ENCODE data around the gene DVL3. TPM values are rescaled to one million over a fixed set of nuclear protein-coding genes. Genes with fewer than 3 reads are reported as not detected.

Gene DVL3
- total and polyA plus RNA-seq, 8 donors, result 62.5 to 106 (median 96.5) TPM

- Histone ChIP-seq H3K36me3 (peaks cover 0 to 74% of the 10 kb centered on the region in 2 donors), H3K4me1 (peaks cover 13 to 24% of the 10 kb centered on the region in 2 donors), H3K4me3 (no peak overlapping the region), H3K27me3 (no peaks in the 10 kb centered on the region), H3K27ac (no peak overlapping the region), H3K9me3 (no peaks in the 10 kb centered on the region)
- intact Hi-C loops (cut with DNase I), result no loop called here
- ATAC-seq, result no peak
- no peak for DNase-seq
- TF ChIP-seq CTCF (IDR thresholded peaks at IDR 0.05), result no peak
These were observed 9.6 kb downstream of the DVL3 start for GRCh38 chr3:184164648-184165330.

GRCh38 chr3:184165543-184165942, 10.4 kb downstream of the DVL3 start:
- Histone ChIP-seq H3K4me1 (peaks cover 7 to 16% of the 10 kb centered on the region in 2 donors), H3K9me3 (no peaks in the 10 kb centered on the region), H3K36me3 (peaks cover 0 to 81% of the 10 kb centered on the region in 2 donors), H3K27ac (no peak overlapping the region), H3K4me3 (no peak overlapping the region), H3K27me3 (no peaks in the 10 kb centered on the region)
- TF ChIP-seq CTCF (IDR thresholded peaks at IDR 0.05), result no peak
- intact Hi-C loops (cut with DNase I), result no loop called here
- ATAC-seq (no peak), DNase-seq (no peak)

GRCh38 chr3:184166671-184167070, 11.5 kb downstream of the DVL3 start:
- H3K4me1 ChIP-seq, result peaks cover 0 to 5% of the 10 kb centered on the region in 2 donors
- DNase-seq, result no peak
- intact Hi-C loops (cut with DNase I), result no loop called here
- H3K4me3 ChIP-seq, result no peak overlapping the region
- peaks cover 0 to 92% of the 10 kb centered on the region in 2 donors for H3K36me3 ChIP-seq
- no peak for ATAC-seq
- no peak for TF ChIP-seq CTCF (IDR thresholded peaks at IDR 0.05)
- no peaks in the 10 kb centered on the region for H3K27me3 ChIP-seq
- no peaks in the 10 kb centered on the region for H3K9me3 ChIP-seq
- H3K27ac ChIP-seq, result no peak overlapping the region

- no peak for TF ChIP-seq CTCF (IDR thresholded peaks at IDR 0.05)
- DNase-seq (no peak), ATAC-seq (no peak)
- Histone ChIP-seq H3K9me3 (no peaks in the 10 kb centered on the region), H3K4me3 (no peak overlapping the region), H3K27me3 (no peaks in the 10 kb centered on the region), H3K36me3 (peaks cover 0 to 97% of the 10 kb centered on the region in 2 donors), H3K4me1 (no peaks in the 10 kb centered on the region), H3K27ac (no peak overlapping the region)
- intact Hi-C loops (cut with DNase I), result no loop called here
These were observed 12.6 kb downstream of the DVL3 start for GRCh38 chr3:184167786-184168185.

- no peak for TF ChIP-seq CTCF (IDR thresholded peaks at IDR 0.05)
- Histone ChIP-seq H3K27me3 (no peaks in the 10 kb centered on the region), H3K36me3 (peaks cover 0 to 91% of the 10 kb centered on the region in 2 donors), H3K27ac (no peak overlapping the region), H3K4me3 (no peak overlapping the region), H3K9me3 (no peaks in the 10 kb centered on the region), H3K4me1 (no peaks in the 10 kb centered on the region)
- ATAC-seq (peak; percentile 13), DNase-seq (no peak)
- intact Hi-C loops (cut with DNase I), result no loop called here
These were observed 13.4 kb downstream of the DVL3 start for GRCh38 chr3:184168363-184169120.

All from left lung (tissue), 10 donors.